HEK293 (cell line): ENCODE data around the gene SIK2.

Experiments used
- ZNF311 ChIP-seq: fragments of 450-650 bp; formaldehyde crosslinking; IDR thresholded peaks from 2 replicates; pipeline ENCODE4 v1.5.1; 2017; ENCODE audit warnings: missing biosample characterization, missing genetic modification characterization, borderline replicate concordance
- ZNF423 ChIP-seq: fragments of 450-650 bp; formaldehyde crosslinking; IDR thresholded peaks from 2 replicates; pipeline ENCODE4 v1.5.1; 2016; ENCODE audit warnings: missing biosample characterization, missing genetic modification characterization
- TF ChIP-seq, protein P1 (sequence below): fragments of 450-650 bp; formaldehyde crosslinking; IDR thresholded peaks from 2 replicates; pipeline ENCODE4 v1.5.1; 2016; ENCODE audit warnings: missing biosample characterization, missing genetic modification characterization

DNA sequence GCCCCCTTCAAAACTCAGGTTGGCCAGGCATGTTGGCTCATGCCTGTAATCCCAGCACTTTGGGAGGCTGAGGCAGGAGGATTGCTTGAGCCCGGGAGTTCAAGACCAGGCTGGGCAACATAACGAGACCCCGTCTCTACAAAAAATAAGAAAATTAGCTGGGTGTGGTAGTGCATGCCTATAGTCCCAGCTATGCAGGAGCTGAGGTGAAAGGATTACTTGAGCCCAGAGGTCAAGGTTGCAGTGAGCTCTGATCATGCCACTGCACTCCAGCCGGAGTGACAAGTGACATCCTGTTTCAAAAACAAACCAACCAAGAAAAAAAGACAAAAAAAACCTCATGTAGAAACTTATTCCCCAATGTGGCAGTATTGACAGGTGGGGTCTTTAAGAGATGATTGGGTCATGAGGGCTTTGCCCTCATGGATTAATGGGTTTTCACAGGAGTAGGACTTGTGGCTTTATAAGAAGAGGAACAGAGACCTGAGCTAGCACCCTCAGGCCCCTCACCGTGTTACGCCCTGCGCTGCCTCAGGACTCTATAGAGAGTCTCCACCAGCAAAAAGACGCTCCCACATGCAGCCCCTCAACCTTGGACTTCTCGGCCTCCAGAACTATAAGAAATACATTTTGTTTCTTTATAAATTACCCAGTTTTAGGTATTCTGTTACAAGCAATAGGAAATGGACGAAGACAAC is 39.4 kb upstream of the SIK2 start:
- TF ChIP-seq, protein P1, sequence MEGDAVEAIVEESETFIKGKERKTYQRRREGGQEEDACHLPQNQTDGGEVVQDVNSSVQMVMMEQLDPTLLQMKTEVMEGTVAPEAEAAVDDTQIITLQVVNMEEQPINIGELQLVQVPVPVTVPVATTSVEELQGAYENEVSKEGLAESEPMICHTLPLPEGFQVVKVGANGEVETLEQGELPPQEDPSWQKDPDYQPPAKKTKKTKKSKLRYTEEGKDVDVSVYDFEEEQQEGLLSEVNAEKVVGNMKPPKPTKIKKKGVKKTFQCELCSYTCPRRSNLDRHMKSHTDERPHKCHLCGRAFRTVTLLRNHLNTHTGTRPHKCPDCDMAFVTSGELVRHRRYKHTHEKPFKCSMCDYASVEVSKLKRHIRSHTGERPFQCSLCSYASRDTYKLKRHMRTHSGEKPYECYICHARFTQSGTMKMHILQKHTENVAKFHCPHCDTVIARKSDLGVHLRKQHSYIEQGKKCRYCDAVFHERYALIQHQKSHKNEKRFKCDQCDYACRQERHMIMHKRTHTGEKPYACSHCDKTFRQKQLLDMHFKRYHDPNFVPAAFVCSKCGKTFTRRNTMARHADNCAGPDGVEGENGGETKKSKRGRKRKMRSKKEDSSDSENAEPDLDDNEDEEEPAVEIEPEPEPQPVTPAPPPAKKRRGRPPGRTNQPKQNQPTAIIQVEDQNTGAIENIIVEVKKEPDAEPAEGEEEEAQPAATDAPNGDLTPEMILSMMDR: no peak
- TF ChIP-seq ZNF311 (tag by site-specific recombination) (no peak), ZNF423 (tag by site-specific recombination) (no peak)
